ENCODE data around the gene TMTC4.
"Not testable (repeated sequence)": the region's sequence is repeated elsewhere in the genome, so short reads cannot be mapped to it uniquely, and the experiment has no call there.

TMTC4 gene

DNA sequence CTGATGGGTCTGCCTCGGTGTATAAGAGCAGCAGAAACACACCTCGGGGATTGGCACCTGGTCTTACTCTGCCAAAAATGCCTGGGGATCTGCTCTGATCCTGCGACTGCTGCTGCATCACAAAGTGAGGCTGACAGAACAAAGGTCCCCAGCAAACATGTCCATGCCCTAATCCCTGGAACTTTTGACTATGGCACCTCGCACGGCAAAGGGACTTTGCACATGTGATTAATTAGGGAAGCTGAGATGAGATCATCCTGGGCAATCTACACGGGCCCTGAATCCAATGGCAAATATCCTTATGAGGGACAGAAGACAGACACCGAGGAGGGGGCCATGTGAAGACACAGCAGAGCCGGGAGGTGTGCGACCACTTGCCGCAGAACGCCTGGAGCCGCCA lies 94.5 kb downstream of the TMTC4 start:
- no peak for DNase-seq

DNA sequence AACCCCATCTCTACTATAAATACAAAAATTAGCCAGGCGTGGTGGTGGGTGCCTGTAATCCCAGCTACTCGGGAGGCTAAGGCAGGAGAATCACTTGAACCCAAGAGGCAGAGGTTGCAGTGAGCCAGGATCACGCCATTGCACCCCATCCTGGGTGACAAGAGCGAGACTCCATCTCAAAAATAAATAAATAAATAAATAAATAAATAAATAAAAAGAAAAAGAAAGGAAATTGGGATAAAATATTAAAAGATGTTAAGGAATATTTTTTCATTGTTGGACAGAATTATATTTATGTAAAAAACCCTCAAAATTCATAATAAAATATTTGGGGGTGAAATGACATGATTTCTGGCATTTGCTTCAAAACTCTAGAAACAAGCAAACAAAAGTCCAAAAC lies 97.4 kb downstream of the TMTC4 start:
- DNase-seq, result not testable (repeated sequence)

DNA sequence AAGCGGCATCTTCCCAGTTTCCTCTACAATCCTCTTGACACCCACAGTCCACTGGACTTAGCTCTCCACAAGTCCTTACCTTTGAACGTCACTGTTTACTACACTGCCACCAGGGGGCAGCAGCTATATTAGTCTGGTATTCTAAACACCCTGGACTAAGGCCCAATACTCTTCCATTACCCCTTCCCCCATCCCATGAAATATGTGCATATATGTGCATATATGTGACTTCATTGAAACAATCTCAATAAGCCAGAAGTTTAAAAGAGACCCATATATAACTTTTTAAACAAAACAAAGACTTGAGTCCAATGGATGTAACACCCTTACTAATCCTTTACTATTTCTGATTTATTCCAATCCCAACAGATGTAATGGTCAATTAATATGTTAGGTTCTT lies 101.5 kb downstream of the TMTC4 start:
- peak; percentile 77 to 84 for DNase-seq

DNA sequence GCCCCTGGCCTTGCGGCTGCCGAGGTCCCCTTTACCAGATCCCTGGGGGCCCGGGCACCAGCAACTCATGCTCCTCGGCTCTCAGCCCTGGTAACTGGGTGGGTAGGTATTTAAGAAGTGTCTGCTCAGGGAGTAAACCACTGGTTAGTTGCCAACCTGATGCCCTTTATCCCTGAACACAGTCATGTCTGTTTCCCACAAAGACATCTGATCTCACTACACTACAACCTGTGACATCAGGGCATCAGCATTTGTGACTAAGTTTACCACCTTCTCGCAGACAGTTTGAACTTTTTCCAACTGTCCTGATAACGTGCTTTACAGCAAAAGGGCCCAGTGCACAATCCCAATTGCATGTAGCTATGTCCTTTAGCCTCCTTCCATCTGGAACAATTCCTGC lies 108.1 kb downstream of the TMTC4 start:
- DNase-seq, result no peak

DNA sequence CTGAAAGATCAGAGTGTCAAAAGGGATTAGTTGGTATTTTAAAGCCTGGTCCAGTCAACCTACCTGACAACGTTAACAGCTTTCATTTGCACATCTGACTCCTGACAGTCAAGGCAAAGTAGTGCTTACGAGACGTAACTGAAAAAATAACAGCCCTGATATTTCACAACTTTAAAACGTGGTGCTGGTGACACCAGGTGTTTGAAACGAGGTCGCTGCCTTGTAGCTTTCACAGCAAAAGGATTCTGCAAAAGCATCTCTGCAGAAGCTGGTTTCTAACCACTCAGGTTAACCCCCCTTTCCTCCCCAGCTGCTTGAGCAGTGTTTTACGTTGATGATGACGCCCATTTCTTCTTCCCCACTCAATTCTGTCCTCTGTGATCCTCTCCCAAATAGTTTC lies 109.3 kb downstream of the TMTC4 start:
- no peak for DNase-seq

DNA sequence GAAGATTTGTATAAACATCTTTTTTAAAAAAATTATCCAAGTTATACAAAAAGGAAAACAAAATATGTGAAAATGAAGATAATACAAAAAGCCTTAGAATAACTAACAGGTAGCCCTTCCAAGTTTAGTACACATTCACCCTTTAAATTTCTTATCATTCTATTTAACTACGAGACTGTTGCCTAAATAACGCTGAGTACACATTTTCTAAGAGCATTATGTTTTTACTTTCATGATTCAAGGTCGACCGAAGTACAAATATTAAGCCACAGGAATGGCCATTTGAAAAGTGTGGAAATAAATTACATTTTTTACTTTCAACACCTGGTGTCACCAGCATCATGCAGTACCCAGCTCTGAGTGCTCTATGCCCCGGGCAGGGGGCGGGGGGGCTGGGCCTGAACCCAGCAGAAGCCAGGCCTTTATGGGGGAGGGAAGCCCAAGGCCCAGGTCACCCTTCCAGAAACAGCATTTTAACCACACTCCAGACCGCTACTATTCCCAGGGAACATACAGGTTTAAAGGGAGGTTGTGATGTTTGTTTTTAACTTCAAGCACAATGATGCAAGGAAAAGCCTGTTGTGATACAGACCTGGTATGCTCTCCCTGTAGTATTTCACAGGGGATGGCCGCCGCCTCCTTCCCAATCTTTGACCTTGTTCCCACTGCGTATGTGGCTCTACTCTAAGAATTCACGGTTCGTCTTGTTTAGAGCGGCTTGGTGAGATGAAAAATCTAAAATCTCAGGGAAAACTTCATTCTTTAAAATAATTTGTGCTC lies 110.0 kb downstream of the TMTC4 start:
- no peak for DNase-seq

DNA sequence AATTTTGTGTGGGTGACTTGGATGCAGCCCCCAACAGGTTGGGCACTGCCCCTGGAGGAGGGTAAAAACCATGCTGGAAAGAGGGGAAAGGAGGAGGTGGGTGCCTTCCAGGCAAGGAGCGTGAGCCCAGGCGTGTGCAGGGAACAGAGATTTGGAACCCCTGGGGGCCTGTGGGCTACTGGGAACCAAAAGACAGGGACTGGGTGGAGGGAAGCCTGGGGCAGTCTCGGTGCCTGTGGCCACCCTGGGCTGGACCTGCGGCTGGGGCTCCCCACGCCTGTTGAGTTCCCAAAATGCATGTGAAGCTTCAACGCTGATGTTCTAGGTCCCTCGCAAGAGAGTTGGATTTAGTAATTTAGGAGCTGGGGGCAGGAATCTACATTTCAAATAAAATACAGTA lies 110.8 kb downstream of the TMTC4 start:
- no peak for DNase-seq

DNA sequence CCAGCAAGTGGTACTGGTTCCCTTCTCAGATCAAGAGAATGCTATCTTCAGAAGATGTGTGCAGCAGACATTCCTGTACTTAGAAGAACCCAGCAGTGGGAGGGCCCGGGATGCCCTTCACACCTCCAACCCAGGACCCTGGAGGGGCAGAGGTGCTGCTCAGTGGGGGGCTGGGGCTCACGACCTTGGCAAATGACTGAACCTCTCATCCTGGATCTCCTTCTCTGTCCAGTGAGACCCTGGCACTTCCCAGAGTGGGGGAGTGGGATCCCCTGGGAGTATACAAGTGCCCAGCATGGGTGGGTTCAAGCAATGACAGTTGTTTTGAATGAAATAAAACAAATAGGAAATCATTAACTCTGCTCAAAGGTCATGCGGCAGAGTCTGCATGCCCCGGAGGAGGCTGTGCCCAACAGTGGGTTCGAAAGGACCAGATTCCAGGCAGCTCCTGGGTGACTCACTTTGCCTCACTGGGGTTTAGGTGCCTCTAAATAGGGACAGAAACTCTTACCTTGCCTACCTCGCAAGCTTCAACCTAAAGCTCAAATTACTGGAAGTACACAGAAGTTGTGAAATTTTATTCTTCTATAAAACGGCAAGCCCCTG lies 112.9 kb downstream of the TMTC4 start:
- DNase-seq, result no peak

DNA sequence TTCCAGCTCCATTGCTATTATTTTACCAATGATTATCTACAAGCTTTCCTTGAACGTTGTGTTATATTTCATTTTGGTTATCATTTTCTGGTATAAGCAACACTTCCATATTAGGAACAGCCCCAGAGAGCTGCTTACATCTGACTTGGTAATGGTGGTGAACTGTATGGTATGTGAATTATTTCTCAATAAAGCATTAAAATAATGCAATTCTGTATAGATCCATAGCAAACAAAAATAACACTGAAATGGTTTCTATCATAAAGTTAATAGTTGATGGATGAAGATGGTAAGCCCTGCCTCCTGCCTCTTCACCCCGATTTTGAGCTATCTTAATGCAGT lies 113.5 kb downstream of the TMTC4 start:
- DNase-seq, result no peak

DNA sequence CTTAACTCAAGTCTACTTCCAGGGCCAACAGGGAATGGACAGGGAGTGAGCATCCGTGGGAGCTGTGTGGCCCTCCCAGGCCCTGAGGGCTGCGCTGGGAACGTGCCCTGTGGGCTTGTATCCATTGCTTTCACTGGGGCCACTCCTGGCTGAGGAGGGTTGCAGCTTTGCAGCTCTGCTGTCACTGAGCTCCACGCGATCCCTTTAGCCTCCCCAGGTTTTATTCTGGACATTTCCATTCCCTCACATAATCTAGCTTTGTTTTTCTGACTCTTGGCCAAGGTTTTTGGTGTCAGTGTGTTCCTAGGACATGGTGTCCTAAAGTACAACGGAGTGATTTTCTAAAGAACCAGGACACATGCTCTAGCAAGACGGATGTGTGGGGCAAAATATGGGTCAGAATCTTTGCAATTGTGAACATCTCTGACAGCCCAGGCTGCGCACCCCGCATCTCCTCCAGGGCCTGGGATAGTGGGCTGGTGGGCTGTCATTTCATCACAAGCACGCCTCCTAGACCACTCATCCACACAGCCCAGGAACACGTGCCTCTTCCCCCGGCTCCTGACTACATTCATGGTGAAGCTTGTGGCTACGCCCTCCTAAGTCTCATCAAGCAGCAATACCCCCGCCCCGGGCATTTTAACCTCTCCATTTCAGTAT lies 114.0 kb downstream of the TMTC4 start:
- DNase-seq, result no peak

DNA sequence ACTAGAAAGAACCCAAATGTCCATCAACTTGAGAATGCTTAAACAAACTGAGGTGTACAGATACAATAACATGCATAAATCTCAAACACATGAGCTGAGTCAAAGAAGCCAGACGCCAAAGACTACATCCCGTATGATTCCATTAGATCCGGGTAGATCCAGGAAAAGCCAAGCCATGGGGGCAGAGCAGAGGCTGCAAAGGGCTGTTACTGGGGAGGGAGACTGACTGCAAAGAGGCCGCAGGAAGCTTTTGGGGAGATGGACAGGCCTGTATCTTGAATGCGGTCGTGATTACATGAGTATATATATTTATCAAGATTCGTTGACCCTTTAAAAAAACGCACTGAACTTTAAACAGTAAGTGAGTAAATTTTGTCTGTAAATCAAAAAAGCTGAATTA lies 114.7 kb downstream of the TMTC4 start:
- DNase-seq, result no peak
